Measurements from ENCODE around the gene MCRIP1. TPM values are rescaled to one million over a fixed set of nuclear protein-coding genes. Genes with fewer than 3 reads are reported as not detected.
"Not testable (repeated sequence)": the region's sequence is repeated elsewhere in the genome, so short reads cannot be mapped to it uniquely, and the experiment has no call there.

The MCRIP1 gene
- total RNA-seq, 1 donor from 2014 or later: 42.5 TPM

DNA sequence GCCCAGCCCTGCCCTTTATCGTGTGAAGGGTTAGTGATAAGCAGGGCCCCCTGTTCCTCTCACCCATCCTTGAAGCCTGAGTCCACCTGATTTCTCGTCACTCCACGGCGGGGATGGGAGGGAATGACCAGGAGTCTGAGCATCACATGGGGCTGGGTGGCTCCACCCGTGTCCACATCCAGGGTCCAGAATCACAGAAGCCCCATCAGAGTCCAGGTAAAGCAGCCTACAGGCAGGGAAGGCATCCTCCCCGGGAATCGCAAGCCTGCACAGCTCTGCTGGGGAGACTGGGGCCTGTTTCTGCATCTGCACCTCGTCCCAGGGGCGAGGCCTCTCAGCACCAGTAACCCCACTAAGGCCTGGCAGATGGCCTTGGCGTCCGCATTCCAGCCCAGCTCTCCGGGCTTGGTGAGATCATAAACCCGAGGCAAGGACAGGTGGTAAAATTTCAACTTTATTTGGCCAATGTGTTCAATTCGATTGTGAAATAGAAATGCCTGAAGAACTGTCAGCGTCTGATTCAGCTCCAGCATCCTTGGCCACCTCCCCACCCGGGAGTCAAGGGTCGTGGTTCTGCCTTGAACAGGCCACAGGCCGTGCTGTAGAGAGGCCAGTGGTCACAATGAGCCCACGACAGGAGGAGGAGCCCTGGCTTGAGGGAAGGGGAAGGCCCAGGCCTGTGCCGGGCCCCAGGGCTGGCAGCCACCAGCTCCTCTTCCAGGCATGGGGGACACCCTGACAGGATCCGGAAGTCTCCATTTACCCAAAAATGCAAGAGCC is 9.8 kb upstream of the MCRIP1 start:
- H3K27me3 Mint-ChIP-seq (ENCODE audit: low read depth): no peaks in the 10 kb centered on the region
- intact Hi-C loops (cut with micrococcal nuclease): no loop called here
- no peak overlapping the region for H3K27ac Mint-ChIP-seq
- no peaks in the 10 kb centered on the region for H3K9me3 Mint-ChIP-seq
- no peak for DNase-seq (ENCODE audit: low spot score)
- no peak overlapping the region for H3K4me3 Mint-ChIP-seq (ENCODE audit: low read depth)
- peaks cover 38% of the 10 kb centered on the region for H3K36me3 Mint-ChIP-seq (ENCODE audit: low read depth)
- H3K4me1 Mint-ChIP-seq (ENCODE audit: low read depth): no peaks in the 10 kb centered on the region

DNA sequence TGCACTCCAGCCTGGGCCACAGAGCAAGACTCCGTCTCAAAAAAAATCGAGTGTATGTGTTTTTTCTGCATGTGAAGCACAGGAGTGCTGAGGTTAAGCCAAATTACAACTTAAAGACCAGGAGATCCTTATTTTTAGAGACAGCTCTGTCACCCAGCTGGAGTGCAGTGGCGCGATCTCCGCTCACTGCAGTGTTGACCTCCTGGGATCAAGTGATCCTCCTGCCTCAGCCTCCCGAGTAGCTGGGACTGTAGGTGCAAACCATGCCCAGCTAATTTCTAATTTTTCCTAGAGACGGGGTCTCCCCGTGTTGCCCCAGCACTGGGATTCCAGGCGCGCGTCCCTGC is 9.3 kb upstream of the MCRIP1 start:
- peaks cover 37% of the 10 kb centered on the region for H3K36me3 Mint-ChIP-seq (ENCODE audit: low read depth)
- intact Hi-C loops (cut with micrococcal nuclease): no loop called here
- no peaks in the 10 kb centered on the region for H3K9me3 Mint-ChIP-seq
- no peaks in the 10 kb centered on the region for H3K27me3 Mint-ChIP-seq (ENCODE audit: low read depth)
- H3K4me1 Mint-ChIP-seq (ENCODE audit: low read depth): no peaks in the 10 kb centered on the region
- DNase-seq (ENCODE audit: low spot score): no peak
- no peak overlapping the region for H3K4me3 Mint-ChIP-seq (ENCODE audit: low read depth)
- H3K27ac Mint-ChIP-seq: no peak overlapping the region

DNA sequence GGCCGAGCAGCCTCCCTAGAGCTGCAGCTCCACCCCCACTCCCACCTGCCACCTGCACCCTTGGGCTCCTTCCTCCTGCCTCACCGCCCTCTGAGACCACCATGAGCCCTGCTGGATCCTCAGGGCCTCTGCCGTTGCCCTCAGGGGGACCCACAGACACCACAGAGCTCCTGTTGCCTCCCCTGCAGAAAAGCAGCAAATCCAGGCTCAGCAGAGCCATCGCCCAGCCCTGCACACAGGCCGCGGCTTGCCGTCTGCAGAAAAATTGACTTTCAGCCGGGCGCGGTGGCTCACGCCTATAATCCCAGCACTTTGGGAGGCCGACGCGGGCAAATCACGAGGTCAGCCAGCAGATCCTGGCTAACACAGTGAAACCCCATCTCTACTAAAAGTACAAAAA is 8.8 kb upstream of the MCRIP1 start:
- no peaks in the 10 kb centered on the region for H3K4me1 Mint-ChIP-seq (ENCODE audit: low read depth)
- no peak overlapping the region for H3K27ac Mint-ChIP-seq
- no peaks in the 10 kb centered on the region for H3K9me3 Mint-ChIP-seq
- DNase-seq (ENCODE audit: low spot score): no peak
- peaks cover 32% of the 10 kb centered on the region for H3K36me3 Mint-ChIP-seq (ENCODE audit: low read depth)
- H3K4me3 Mint-ChIP-seq (ENCODE audit: low read depth): no peak overlapping the region
- no peaks in the 10 kb centered on the region for H3K27me3 Mint-ChIP-seq (ENCODE audit: low read depth)
- intact Hi-C loops (cut with micrococcal nuclease): no loop called here

DNA sequence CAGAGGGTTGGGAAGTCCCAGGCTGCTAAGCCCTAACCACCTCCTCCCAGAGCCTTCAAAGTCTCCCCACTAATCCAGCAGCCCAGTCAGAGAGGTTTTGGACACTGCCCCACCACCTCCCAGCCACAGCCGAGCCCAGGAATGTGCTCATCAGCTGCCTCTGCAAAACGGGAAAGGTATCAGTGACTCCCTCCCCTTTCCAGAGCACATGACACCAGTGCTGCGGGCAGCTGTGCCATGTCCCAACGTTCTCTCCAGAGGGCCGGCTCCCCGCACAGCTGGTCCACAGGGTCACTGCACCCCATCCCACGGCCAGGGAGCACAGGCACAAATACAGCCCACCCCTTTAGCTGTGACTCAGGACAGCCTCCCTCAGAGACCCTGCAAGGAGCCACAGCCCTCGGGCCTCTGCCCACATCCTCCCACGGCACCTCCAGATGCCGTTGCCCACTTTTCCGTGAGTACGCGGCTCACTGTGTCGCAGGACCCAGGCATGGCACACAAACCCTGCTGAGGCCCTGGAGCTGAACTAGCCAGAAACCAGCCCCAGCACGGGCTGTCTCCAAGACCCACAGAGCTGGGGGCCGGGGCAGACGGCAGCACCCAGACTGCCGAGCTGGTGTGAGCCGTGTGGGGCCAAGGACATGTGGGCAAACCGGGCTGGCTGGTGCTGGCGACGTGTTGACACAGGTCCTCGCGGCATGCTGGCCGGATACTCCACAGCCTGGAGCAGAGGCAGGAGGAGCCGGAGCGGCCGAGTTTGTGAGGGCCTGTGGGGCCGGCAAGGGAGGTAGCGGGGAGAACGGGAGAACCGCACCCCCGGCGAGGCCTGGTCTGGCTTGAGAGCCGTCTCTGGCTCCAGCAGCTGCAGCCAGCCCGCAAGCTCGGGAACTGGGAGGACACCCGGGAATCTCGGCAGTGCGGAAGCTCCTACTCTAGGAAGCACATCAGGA is 8.0 kb upstream of the MCRIP1 start:
- DNase-seq (ENCODE audit: low spot score): no peak

DNA sequence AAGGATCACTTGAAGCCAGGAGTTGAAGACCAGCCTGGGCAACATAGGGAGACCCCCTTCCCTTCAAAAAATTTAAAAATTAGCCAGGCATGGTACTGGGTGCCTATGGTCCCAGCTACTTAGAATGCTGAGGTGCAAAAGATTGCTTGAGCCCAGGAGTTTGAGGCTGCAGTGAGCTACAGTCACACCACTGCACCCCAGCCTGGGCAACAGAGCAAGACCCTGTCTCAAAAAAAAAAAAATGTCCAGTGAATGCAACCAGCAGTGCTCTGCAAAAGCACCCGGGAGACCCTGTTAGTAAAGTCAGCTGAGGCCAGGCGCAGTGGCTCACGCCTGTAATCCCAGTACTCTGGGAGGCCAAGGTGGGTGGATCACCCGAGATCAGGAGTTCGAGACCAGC is 7.0 kb upstream of the MCRIP1 start:
- intact Hi-C loops (cut with micrococcal nuclease); H3K27ac Mint-ChIP-seq; H3K4me3 Mint-ChIP-seq (ENCODE audit: low read depth); H3K4me1 Mint-ChIP-seq (ENCODE audit: low read depth); H3K27me3 Mint-ChIP-seq (ENCODE audit: low read depth); H3K9me3 Mint-ChIP-seq; DNase-seq (ENCODE audit: low spot score): not testable (repeated sequence)
- H3K36me3 Mint-ChIP-seq (ENCODE audit: low read depth): peaks cover 18% of the 10 kb centered on the region

More for the DNA sequence above, 8.0 kb upstream of the MCRIP1 start:
- Mint-ChIP-seq H3K27me3 (ENCODE audit: low read depth) (no peaks in the 10 kb centered on the region), H3K9me3 (no peaks in the 10 kb centered on the region), H3K4me3 (ENCODE audit: low read depth) (no peak overlapping the region), H3K36me3 (ENCODE audit: low read depth) (peaks cover 25% of the 10 kb centered on the region), H3K4me1 (ENCODE audit: low read depth) (no peaks in the 10 kb centered on the region), H3K27ac (no peak overlapping the region)
- intact Hi-C loops (cut with micrococcal nuclease): no loop called here

DNA sequence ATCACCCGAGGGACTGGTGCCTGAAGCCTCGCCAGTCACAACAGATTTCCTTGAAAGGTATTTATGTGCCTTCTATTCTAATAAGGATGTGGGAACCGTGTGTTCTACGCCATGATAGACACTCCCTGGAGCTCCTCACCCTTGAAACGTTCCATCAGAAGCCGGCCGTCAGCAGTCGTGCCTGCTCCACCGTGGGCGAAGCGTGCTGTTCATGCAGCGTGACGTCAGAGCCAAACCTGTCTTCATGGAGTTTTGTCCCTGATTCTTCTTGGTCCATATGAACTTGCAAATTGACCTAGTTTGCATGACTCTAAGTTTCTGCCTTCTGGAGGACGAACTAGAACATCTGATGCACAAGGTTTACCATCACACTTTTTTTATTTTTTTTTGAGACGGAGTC is 6.2 kb upstream of the MCRIP1 start:
- Mint-ChIP-seq H3K4me3 (ENCODE audit: low read depth) (no peak overlapping the region), H3K4me1 (ENCODE audit: low read depth) (no peaks in the 10 kb centered on the region), H3K27ac (no peak overlapping the region), H3K27me3 (ENCODE audit: low read depth) (no peaks in the 10 kb centered on the region), H3K9me3 (no peaks in the 10 kb centered on the region), H3K36me3 (ENCODE audit: low read depth) (peaks cover 11% of the 10 kb centered on the region)
- no peak for DNase-seq (ENCODE audit: low spot score)
- intact Hi-C loops (cut with micrococcal nuclease): no loop called here

DNA sequence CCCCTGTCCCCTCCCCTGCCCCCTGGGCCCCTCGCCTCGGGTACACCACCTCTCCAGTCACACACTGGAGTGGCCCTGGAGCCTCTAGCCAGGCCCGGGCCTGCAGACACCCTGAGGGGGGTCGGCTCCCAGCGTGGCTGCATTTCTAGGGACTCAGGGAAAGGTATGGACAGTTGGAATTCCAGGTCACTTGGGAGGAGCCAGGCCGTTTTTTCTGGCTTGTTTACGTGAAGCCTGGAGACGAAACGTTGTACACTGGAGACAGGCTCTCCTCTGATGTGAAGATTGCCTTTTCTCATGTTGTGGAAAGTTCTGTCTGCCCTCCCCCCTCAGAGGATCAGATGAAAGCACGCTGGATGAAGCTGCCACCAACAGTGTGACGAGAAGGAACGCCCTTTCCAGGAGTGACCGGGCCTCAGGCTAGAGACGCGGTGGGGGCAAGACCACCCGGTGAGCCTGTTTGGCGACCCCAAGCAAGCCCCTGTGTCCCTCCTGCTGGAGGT is 5.7 kb upstream of the MCRIP1 start:
- H3K9me3 Mint-ChIP-seq: no peaks in the 10 kb centered on the region
- intact Hi-C loops (cut with micrococcal nuclease): no loop called here
- no peak overlapping the region for H3K4me3 Mint-ChIP-seq (ENCODE audit: low read depth)

DNA sequence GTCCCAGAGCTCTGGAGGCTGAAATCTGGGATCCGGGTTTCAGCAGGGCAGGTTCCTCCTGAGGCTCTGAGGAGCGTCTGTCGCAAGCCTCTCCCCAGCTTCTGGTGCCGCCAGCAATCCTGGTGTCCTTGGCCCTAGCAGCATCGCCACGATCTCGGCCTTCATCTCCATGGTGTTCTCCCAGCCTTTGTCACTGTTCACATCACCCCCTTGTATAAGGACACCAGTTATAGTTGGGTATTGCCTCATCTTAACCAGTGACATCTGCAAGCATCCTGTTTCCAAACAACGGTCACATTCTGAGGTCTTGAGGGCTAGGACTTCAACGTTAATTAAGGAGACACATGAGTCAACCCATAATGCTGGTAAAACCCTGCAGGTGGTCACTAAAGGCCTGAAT is 4.5 kb upstream of the MCRIP1 start:
- no peak for DNase-seq (ENCODE audit: low spot score)
- no peaks in the 10 kb centered on the region for H3K36me3 Mint-ChIP-seq (ENCODE audit: low read depth)
- intact Hi-C loops (cut with micrococcal nuclease): no loop called here
- peaks cover 3% of the 10 kb centered on the region for H3K4me1 Mint-ChIP-seq (ENCODE audit: low read depth)
- no peak overlapping the region for H3K27ac Mint-ChIP-seq
- no peaks in the 10 kb centered on the region for H3K27me3 Mint-ChIP-seq (ENCODE audit: low read depth)
- no peaks in the 10 kb centered on the region for H3K9me3 Mint-ChIP-seq
- H3K4me3 Mint-ChIP-seq (ENCODE audit: low read depth): no peak overlapping the region

More for the DNA sequence above, 5.7 kb upstream of the MCRIP1 start:
- Mint-ChIP-seq H3K27me3 (ENCODE audit: low read depth) (no peaks in the 10 kb centered on the region), H3K4me1 (ENCODE audit: low read depth) (peaks cover under 1% of the 10 kb centered on the region), H3K36me3 (ENCODE audit: low read depth) (peaks cover 6% of the 10 kb centered on the region), H3K27ac (no peak overlapping the region)
- no peak for DNase-seq (ENCODE audit: low spot score)

DNA sequence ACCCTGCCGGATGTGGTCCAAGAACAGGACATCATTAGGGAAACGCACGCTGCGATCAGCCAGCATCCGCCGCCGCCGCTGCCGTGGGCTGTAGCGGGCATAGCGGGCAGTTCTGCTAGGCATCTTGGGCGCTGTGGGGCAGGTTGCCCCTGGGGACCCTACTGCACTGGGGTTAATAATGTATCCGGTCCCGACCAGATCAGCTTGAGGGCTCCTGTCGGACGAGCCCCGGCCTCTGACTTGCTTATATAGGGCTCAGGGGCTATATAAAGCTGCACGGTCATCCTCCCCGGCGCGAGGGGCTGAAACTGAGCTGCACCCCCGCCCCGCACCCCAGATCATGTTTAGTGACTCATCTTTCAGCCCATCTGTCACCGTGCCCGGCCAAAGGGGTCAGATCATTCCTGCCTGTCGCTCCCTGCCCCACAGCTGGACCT is 1.8 kb upstream of the MCRIP1 start, which contains the start of gene PPP1R27:
PPP1R27 (minus strand) TSS at position 220 of the 437 bp plus-strand sequence; CDS start at position 123, 97 bp downstream.
- intact Hi-C loops (cut with micrococcal nuclease): loop anchor here (5.0 kb wide), 1 partner anchor 37 kb away; the partner anchor contains the start of gene ARHGDIA
- no peak for DNase-seq (ENCODE audit: low spot score)
- Mint-ChIP-seq H3K4me3 (ENCODE audit: low read depth) (peak within 1 kb of the TSS; percentile 83), H3K36me3 (ENCODE audit: low read depth) (no peaks in the 10 kb centered on the region), H3K27me3 (ENCODE audit: low read depth) (no peaks in the 10 kb centered on the region), H3K4me1 (ENCODE audit: low read depth) (peaks cover 17% of the 10 kb centered on the region), H3K27ac (peak within 1 kb of the TSS; percentile 75), H3K9me3 (no peaks in the 10 kb centered on the region)

DNA sequence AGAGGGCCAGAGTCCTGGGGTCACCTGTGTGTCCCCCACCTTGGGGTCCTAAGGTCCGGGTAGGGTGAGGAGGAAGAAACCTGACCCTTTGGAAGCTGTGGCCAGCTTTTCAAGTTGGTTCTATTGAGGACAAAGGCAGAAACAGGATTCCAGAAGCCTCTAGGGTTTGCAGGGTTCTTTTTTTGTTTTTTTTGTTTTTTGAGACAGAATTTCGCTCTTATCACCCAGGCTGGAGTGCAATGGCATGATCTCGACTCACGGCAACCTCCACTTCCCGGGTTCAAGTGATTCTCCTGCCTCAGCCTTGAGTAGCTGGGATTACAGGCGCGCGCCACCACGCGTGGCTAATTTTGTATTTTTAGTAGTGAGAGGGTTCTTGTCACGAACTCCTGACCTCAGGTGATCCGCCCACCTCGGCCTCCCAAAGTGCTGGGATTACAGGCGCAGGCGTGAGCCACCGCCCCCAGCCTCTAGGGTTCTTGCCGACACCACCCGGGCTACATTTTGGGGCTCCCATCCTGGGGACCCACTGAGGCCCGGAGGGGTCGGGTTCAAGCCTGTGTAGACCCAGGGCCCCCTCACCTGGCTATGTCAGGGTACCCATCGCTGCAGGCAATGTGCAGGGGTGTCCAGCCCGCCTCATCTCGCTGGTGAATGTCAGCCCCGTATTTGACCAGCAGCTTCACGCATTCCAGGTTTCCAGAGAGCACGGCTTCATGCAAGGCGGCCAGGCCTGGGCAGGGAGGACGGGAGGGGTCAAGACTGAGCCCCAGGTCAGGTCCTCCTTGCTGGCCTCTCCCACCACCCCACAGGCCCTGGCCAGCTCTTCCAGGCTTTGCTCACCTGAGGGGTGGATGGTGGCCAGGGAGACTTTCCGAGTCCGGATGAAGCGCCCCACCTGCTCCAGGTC is 1.1 kb upstream of the MCRIP1 start:
- H3K27ac Mint-ChIP-seq: peak overlapping the region; percentile 75
- DNase-seq (ENCODE audit: low spot score): no peak
- intact Hi-C loops (cut with micrococcal nuclease): loop anchor here (1.0 to 5.0 kb wide), 2 partner anchors 26 to 38 kb away; partner anchors contain the start of genes ARHGDIA and P4HB
- peak overlapping the region; percentile 83 for H3K4me3 Mint-ChIP-seq (ENCODE audit: low read depth)
- H3K4me1 Mint-ChIP-seq (ENCODE audit: low read depth): peaks cover 17% of the 10 kb centered on the region
- no peaks in the 10 kb centered on the region for H3K36me3 Mint-ChIP-seq (ENCODE audit: low read depth)
- no peaks in the 10 kb centered on the region for H3K9me3 Mint-ChIP-seq
- H3K27me3 Mint-ChIP-seq (ENCODE audit: low read depth): no peaks in the 10 kb centered on the region

DNA sequence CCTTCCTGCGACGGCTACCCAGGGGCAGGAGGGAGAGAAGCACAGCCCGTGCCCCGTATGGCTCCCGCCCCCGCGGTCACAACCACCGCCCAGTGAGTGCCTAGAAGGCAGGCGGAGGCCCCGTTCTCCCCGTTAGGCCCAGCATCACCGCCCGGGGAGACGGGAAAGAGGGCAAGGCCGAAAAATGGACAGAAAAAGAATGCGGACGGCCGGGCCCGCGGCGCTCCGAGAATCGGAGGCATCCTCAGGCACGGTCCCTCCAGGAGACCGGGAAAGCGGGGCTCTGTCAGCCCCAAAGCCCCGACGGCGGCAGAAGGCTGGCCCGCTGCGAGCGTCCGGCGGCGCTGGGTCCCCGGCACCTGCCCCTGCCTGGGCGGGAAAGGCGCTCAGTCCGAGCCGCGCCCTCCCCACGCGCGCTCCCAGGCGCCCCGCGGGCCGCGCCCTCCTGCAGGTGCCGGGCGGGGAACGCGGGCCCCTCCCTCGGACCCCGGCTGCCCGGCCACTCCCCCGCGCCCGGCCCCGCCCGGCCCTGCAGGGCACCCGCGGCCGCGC is 407 bp downstream of the MCRIP1 start:
- Mint-ChIP-seq H3K4me1 (ENCODE audit: low read depth) (peaks cover 17% of the 10 kb centered on the region), H3K4me3 (ENCODE audit: low read depth) (peak overlapping the region; percentile 90), H3K27ac (peak overlapping the region; percentile 90), H3K27me3 (ENCODE audit: low read depth) (no peaks in the 10 kb centered on the region), H3K36me3 (ENCODE audit: low read depth) (no peaks in the 10 kb centered on the region), H3K9me3 (no peaks in the 10 kb centered on the region)
- no peak for DNase-seq (ENCODE audit: low spot score)
- intact Hi-C loops (cut with micrococcal nuclease): loop anchor here (1.0 to 5.0 kb wide), 2 partner anchors 28 to 40 kb away; partner anchors contain the start of genes ARHGDIA and P4HB
